ENCODE data around the gene NIBAN1.

NIBAN1 gene

GRCh38 chr1:184945029-184945428, 29.3 kb downstream of the NIBAN1 start:
- no peak for DNase-seq (ENCODE audit: low read depth)

- DNase-seq (ENCODE audit: low read depth): no peak
Measured at GRCh38 chr1:184943998-184944397, 30.3 kb downstream of the NIBAN1 start.

- no peak for DNase-seq (ENCODE audit: low read depth)
Measured at GRCh38 chr1:184941735-184942134, 32.6 kb downstream of the NIBAN1 start.

GRCh38 chr1:184941410-184941733, 32.9 kb downstream of the NIBAN1 start:
- DNase-seq (ENCODE audit: low read depth): no peak

GRCh38 chr1:184940694-184941409, 33.5 kb downstream of the NIBAN1 start:
- DNase-seq (ENCODE audit: low read depth): no peak

- DNase-seq (ENCODE audit: low read depth): no peak
Measured at GRCh38 chr1:184940226-184940625, 34.1 kb downstream of the NIBAN1 start.

- no peak for DNase-seq (ENCODE audit: low read depth)
Measured at GRCh38 chr1:184937729-184938128, 36.6 kb downstream of the NIBAN1 start.

- no peak for DNase-seq (ENCODE audit: low read depth)
Measured at GRCh38 chr1:184935920-184936798, 38.1 kb downstream of the NIBAN1 start.

- DNase-seq (ENCODE audit: low read depth): no peak
Measured at GRCh38 chr1:184933944-184934343, 40.4 kb downstream of the NIBAN1 start.

- no peak for DNase-seq (ENCODE audit: low read depth)
Measured at GRCh38 chr1:184932319-184932718, 42.0 kb downstream of the NIBAN1 start.

GRCh38 chr1:184931566-184931965, 42.7 kb downstream of the NIBAN1 start:
- no peak for DNase-seq (ENCODE audit: low read depth)

GRCh38 chr1:184930645-184931044, 43.7 kb downstream of the NIBAN1 start:
- DNase-seq (ENCODE audit: low read depth): no peak

GRCh38 chr1:184930232-184930631, 44.1 kb downstream of the NIBAN1 start:
- no peak for DNase-seq (ENCODE audit: low read depth)

GRCh38 chr1:184929711-184930202, 44.6 kb downstream of the NIBAN1 start:
- DNase-seq (ENCODE audit: low read depth): no peak

GRCh38 chr1:184928394-184928793, 45.9 kb downstream of the NIBAN1 start:
- no peak for DNase-seq (ENCODE audit: low read depth)
